Endothelial cell of umbilical vein (primary cell): ENCODE results near the gene OPCML.

ENCODE experiments used
- CTCF ChIP-seq, 2 donors: IDR thresholded peaks; 1 replicate in 1 of 2; 2 replicates in 1 of 2; pipeline ENCODE4 v1.5.1; 2011; ENCODE audit warnings: low read length in 2 of 2, mild to moderate bottlenecking in 2 of 2, moderate library complexity in 2 of 2, control low read depth in 1 of 2, inconsistent platforms in 1 of 2, low read depth in 1 of 2; ENCODE audit not compliant: insufficient read depth in 1 of 2; ENCODE audit errors: extremely low read depth in 1 of 2
- EZH2 ChIP-seq: IDR thresholded peaks from 2 replicates; pipeline ENCODE4 v1.6.1; 2012; ENCODE audit warnings: borderline replicate concordance, low read depth, mild to moderate bottlenecking, moderate library complexity, low read length, inconsistent platforms; ENCODE audit not compliant: severe bottlenecking
- FOS ChIP-seq: IDR thresholded peaks from 2 replicates; pipeline ENCODE4 v1.6.1; 2011; ENCODE audit warnings: mild to moderate bottlenecking, low read length, moderate library complexity, borderline replicate concordance; ENCODE audit not compliant: insufficient read depth
- GATA2 ChIP-seq: IDR thresholded peaks from 2 replicates; pipeline ENCODE4 v1.7.0; 2011; ENCODE audit warnings: low read depth, mild to moderate bottlenecking, moderate library complexity, mixed read lengths, low read length; ENCODE audit not compliant: insufficient read length, insufficient read depth
- JUN ChIP-seq: IDR thresholded peaks from 2 replicates; pipeline ENCODE4 v1.6.1; 2011; ENCODE audit warnings: borderline replicate concordance, low read depth; ENCODE audit not compliant: insufficient read length, insufficient read depth
- MAX ChIP-seq: IDR thresholded peaks from 2 replicates; pipeline ENCODE4 v1.6.1; 2011; ENCODE audit not compliant: insufficient read depth, insufficient read length
- MYC ChIP-seq: IDR thresholded peaks from one replicate; pipeline ENCODE4 v1.6.1; 2011; ENCODE audit warnings: mild to moderate bottlenecking, low read depth, low read length
- POLR2A ChIP-seq: IDR thresholded peaks from 2 replicates; pipeline ENCODE4 v1.6.1; 2012; ENCODE audit warnings: low read depth, mild to moderate bottlenecking, control low read depth, low read length
- POLR2AphosphoS5 ChIP-seq: IDR thresholded peaks from 2 replicates; pipeline ENCODE4 v1.6.1; 2012; ENCODE audit warnings: low read depth, mild to moderate bottlenecking, control low read depth, low read length, moderate library complexity; ENCODE audit not compliant: insufficient read depth

GRCh38 chr11:132638423-132638822 is 893.9 kb downstream of the OPCML start:
- TF ChIP-seq CTCF (IDR thresholded peaks at IDR 0.05; ENCODE audit: extremely low read depth in 1 of 2, insufficient read depth in 1 of 2, low read depth in 1 of 2, low read length in 2 of 2): no peak
- no peak for TF ChIP-seq EZH2
- no peak for TF ChIP-seq POLR2AphosphoS5
- TF ChIP-seq POLR2A: no peak
- TF ChIP-seq FOS: no peak
- TF ChIP-seq MAX: no peak
- no peak for TF ChIP-seq MYC
- no peak for TF ChIP-seq JUN
- no peak for TF ChIP-seq GATA2
